Stimulated activated CD8-positive, alpha-beta memory T cell treated with anti-CD3 and anti-CD28 coated beads, Interleukin-4, amount 100 ng/mL, for 4 hours (primary cell): ENCODE data around the gene PALLD.

Source experiments
- DNase-seq, 2 donors: peaks; one replicate each; pipeline ENCODE4 v3.0.0-alpha.2; 2020; ENCODE audit warnings: low read depth in 2 of 2, low spot score in 1 of 2

The PALLD gene

DNA sequence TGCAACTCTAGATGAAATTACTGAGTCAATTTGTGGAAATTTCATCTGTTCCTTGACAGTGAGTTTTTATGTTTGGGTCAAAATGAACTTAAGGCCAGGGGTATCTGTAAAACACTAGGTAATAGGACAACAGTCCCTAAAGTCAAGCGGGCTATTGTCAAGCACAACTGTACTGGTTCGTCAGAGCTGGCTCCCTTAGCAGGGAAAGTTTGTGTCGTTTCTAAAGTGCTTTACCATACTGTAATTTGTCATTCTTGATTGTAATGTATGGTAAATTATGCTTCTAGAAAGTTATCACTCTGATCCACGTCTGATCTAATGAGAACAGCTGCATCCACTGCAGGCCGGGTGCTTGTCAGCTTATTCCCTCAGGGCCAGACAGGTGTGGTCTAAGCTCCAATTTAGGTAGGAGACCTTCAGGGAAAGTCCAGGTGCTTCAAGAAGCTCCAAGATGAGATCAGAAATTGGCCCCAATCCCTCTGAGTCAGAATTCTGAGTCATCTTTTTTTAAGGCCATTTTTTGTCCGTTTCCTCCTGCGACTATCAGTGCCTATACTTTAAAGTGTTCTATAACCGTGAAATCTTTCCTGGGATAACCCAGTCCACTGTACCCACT is 92.2 kb downstream of the PALLD start:
- DNase-seq: no peak

DNA sequence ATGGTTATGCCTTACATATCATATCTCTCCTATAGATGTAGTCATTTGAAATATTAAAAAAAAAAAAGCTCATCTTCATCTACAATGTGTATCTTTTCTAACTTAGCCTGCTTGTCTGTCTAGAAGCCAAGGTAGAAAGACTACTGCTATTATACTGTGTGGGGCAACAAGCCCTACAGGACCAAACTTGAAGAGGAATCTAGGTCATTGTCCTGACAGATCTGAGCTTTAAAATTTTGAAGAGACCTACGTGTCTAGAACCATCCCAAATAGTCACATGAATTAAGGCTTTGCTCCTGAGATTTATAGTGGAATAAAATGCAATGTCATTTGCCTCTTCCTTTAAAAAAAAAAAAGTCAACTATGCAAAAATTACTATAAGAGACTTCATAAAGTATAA is 95.8 kb downstream of the PALLD start:
- no peak for DNase-seq

DNA sequence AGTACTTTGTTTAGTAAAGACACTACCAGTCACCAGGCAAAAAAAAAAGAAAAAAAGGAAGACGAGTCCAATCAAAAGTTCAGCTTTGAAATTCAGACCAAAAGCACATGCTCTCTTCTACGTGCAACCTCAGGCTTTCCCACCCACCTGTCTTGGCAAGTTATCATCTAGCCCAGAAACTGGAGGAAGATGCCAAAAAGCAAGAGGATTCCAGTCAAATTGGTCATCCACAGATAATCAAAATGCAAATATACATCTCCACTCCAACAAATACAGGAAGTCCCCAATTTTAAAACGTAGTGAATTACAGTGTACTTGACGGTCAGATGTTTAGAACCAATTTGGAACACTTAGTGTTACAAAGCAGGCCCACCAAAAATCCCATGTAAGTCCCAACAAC is 96.5 kb downstream of the PALLD start:
- no peak for DNase-seq

DNA sequence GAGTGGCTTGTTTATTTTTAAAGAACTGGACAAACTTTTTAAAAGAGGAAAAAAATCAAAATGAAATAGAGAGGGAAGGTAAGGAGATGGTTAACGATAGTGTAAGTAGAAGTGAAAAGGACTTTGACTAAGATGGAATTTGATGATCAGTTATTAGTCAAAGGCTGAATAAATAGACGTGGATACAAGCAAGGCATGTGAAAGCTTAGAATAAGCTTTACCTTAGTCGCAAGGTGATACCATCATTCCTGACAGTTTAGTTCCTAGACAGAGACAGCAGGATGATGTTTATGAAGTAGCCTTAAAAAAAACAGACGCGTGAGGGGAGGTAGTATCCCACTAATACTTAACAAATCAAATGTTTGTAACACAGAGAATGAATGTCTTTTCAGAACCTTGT is 97.3 kb downstream of the PALLD start:
- no peak for DNase-seq

DNA sequence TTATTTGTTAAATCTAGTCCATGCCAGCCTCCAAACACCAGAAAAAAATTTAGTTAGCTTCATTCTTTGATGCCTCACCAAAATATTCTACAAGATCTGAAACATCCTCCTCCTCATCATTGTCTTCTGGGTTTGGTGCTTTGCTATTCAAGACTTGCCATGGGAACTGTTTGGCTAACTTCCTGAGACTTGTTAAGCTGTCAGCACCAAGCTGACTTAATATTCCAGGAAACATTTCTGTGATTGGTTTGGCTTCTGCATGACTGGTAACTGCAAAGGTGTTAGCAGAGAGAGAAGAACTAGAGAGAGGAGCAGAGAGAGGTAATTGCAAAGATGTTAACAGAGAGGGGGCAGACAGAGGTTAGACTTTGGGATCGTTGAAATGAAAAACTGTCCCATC is 101.3 kb downstream of the PALLD start:
- no peak for DNase-seq

DNA sequence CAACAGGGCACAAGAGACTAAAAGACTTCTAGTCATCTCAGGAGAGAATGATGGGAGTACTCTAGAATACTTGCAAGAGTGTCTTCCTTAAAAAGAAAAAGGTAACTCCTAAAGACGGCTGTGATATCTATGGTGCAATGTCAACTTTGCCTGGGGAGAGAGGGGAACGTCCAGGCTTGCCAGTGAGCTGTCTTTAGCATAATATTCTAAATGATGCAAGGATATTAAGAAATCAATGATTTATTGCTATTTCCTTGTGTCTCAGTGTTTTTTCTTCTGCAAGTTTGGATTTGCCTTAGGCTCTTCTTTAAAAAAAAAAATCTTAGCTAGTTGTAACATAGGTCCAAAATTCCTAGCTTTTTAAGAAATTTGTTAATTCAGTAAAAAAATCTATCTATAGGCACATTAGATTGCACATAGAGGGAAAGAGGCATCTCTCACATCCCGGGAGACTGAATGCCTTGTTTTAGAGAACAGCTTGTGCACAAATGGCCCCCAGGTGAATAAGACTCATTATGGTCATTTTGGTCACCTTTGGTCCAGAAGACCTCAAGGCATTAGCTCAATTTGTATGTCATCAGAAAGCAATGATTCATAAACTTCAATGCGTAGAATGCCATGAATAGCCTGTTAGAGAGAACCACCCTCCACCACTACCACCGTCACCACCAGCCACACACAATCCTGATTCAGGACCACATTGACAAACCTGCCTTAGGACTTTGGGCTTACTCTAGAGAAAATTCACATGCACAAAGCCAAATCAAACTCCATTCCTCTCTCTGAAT is 104.1 kb downstream of the PALLD start:
- DNase-seq: no peak

DNA sequence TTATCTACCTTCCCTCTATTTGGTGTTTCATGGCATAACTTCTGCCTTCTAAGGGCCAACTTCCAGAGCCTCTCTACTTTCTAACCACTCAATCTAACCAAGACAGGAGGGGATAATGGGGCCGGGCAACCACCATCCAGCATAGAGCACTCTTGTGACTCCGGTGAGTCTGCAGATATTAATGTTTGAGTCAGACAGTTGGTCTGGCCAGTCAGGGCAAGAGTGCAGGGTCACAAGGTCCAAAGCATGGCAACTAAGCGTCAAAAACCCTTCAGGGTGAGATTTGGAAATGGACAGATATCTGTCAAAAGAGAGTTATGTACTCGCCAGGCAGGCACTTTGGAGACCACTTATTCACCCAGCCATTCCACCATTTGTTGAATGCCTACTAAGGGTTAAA is 105.0 kb downstream of the PALLD start:
- no peak for DNase-seq

DNA sequence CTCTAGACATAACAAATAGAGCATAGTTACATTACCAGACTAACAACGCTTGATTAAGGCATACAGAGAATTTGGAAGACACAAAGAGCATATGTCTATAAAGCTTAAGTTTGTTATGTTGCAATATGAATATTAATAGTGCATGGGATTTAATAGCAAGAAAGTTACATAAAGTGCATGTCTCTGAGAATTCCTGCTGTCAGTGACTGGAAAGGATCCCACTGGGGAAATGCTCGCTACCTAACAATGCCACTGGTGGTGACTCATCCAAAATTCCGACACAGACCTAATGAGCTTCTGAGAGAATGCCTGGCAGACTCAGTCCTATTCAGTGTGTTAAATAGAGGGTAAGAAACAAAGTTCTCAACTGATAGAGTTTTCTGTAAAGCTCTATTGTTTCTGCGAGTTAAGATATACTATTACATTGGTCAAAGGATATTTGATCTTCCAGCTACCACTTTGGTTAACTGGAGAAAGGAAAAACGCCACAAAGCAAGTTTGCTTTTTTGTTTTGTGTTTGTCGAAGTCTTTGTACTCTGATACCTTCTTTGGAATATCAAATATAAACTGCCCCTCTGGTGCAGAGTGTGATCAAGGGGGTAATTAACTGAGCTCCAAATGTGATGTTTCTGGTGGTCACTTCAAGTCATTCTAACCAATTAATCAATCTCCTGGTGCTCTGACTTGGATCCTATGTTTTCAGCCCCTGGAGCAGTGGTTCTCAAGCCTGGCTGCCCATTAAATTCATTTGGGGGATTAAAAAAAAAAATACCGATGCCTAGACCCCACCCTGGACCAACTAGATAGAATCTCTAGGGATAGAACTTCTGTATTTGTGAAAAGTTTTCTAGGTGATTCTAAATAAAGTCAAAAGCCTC is 107.9 kb downstream of the PALLD start:
- DNase-seq: no peak

DNA sequence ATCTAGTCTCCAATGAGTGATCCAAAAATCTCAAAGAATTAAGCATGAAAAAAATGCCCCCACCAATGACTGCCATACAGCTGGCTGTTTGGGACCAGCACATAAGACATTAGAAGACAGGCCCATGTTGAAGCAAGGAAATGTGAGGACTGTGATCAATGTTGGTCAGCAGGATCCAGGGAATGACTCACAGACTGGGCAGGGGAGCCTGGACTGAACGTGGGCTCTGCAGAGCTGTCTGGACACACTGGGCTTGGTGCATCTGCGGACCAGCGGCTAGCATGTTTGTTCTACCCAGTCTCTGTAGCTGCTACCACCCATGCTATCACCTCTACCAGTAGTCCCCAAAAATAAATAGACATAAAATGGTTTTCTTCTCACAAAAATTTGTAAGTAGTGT is 108.6 kb downstream of the PALLD start:
- DNase-seq: no peak

DNA sequence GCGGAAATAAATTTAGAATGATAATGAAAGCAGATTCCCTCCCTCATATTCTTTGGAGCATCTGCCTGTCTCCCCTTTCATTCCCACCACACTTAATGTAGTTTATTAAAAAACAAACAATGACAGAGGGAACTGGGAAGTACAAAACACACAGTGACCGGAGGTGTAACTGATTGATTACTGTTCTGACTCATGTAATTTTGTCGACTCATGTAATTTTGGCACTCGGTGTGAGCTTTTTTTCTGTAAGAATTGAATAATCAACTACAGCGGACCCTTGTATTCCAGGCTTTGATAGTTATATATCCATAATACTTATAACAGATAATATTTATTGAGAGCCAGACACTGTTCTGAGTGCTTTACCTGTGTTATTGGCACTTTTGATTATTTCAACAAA is 110.4 kb downstream of the PALLD start:
- no peak for DNase-seq

DNA sequence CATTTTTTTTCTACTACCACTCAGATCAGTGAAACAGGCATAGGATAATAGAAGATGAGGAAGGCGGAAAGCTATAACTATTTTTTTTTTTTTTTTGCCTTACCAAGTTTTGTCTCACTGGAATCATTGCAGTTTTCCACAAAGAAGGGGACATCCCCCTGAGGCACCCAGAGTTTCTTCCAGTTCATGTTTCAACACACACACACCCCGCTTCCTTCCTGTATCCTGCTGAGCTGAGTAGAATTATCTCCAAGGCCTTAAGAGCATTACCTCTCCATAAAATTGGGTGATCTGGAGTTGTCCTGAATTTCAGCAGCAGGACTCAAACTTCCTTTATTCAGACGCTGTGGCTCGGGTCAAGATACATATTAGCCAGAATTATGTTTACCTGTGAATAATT is 111.9 kb downstream of the PALLD start:
- DNase-seq: no peak

DNA sequence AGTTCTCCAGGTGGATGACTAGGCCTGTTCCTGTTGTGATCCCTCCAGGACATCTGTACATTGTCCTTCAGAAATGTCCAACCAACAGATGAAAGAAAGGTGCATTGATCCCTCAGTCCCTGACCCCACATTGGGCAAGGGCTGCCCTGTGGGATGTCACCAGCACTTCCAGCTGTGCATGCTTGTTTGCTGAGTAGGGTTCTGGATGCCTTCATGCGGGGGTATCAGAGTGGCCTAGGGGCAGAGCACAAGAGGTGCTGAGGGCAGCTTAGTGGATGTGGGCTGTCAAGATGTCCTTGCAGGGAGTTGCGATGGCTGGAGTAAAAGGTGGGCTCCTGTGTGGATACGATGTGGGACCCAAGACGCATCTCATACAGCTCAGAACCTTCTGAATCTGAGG is 112.5 kb downstream of the PALLD start:
- no peak for DNase-seq

DNA sequence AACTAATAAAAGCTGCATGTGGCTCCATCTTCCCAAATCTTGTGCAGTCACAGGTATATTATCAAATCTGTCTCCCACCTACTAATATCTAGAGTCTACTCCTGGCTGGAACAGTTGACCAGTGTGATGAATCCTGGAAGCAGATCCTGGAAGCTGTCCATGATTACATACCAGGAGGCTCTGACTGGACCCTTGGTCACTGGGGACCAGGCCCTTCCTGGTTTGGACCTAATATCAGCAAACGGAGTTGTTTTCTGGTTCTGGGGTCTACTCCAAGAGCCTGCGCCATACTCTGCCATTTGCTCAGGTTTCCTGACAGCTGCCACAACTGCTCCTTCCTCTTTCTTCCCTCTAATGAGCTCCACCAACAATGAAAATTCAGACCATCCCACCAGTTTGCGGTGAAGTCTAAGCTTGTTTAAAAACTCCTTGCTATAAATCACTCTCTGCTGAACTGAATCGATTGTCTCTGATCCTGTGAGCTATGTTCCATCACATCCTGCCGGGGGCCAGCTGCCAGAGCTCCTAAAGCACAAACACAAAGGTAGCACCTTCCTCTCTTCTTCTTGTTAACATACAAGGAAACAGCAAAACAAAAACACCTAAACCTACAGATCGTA is 114.2 kb downstream of the PALLD start:
- no peak for DNase-seq

DNA sequence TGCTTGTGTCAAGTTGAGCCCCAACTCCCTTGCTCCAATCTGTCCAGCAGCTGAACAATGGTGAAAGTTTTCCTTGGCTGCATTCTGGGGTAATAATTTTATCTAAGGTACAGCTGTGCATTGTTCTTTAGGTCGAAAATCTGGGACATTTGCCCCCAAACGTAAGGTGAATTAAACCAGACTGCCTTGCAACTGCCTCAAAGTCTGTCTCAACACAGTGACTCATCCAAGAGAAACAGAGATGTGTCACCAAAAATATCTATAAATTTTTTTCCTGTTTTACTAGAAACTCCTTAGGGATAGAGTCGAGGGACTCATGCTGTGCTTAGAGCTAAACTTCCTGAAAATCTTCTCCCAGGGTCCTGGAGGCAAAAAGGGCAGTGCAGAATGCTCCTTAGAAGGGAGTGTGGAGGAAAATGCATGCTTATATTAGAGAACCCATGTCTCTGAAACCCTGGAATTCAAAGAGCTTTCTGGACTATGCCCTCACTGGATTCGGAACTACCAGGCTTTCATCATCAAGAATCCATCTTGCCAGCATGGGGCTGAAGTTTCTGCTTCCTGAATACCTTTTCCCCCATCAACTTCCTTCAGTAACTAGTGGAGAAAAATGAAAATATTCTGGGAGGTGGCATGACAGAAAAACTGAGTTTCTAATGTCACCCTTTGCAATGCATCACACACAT is 115.7 kb downstream of the PALLD start:
- no peak for DNase-seq

DNA sequence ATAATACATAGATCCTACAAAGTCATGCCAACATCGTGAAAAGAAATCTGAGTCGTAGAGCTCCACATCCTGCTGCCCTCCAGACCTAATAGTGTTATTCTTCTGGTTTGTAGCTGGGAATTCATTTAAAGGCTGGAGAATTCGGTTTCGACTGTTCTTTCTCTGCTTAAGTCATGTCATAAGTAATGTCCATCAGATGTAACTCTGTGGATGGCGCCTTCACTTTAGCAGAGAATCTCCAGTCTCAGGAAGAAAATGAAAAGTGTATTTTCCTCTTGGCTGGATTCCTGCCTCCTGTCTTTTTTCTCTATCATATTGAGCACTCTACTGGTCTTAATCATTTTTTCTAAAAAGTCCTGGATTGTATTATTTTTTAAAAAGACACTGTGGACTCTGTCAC is 117.0 kb downstream of the PALLD start:
- no peak for DNase-seq

DNA sequence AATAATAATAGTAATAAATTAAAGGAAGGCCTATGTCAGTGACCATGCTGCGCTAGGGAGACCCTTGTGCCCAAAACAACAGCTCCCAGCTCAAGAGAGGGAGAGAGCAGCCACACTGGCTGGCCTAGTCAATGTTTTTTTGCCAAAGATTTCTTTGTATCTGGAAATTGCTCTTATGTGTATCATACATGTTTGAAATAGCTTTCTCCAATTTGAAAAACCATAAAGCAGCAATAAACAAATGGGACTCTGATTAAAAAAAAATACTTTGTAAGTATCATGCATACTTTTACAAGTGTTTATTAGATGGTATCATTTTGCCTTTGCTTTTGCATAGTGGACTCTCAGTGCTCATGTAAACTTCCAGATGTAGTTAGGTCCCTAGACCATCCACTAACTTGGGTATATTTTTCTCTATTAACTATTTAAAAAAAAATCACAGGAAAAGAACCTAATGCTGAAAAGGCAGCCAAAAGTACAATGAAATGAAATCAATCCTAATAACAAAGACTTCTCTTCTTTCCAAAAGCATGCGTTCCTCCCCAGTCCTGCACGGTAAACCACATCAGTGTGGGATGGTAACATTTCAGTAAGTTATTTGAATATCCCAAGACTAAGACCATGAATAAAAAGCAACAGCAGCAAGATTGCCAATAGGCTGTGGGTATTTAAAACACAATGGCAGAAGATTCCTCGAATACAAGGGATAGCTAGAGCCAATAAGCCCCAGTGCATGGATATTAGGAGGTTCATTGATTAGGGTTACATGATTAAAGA is 117.6 kb downstream of the PALLD start:
- DNase-seq: no peak

DNA sequence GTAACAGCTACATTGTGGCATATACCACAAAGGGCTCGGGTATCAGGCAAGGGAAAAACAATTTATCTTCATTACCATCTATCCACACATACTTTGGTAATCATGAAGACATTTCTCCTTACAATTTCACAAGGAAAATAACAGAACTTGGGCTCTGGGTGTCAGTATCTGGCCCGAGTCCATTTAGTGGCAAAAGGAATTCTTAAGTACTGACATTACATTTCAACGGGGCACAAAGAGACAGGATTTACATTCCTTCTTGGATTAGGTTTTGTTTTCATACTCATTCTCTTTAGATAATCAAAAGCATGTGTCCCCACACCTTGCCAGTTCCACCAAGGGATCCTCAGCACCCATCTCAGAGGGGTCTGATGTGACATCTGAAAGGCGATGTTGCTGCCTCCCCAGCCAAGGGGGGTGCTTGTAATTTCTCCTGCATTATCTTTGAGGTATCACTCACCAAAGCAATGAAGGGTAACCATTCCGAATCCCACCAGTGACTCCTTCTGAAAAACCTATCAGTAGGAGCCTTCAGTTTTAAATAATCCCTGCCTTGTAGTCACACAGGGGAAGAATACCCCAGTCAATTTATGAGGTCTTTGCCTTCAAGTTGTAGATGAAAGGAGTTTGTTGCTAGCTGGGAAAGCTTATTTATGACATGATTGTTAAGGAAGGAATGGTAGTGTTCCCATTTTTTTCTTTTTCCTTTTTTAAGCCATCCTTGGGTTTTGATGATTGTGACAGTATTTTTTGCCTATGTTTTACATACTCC is 118.6 kb downstream of the PALLD start:
- no peak for DNase-seq

DNA sequence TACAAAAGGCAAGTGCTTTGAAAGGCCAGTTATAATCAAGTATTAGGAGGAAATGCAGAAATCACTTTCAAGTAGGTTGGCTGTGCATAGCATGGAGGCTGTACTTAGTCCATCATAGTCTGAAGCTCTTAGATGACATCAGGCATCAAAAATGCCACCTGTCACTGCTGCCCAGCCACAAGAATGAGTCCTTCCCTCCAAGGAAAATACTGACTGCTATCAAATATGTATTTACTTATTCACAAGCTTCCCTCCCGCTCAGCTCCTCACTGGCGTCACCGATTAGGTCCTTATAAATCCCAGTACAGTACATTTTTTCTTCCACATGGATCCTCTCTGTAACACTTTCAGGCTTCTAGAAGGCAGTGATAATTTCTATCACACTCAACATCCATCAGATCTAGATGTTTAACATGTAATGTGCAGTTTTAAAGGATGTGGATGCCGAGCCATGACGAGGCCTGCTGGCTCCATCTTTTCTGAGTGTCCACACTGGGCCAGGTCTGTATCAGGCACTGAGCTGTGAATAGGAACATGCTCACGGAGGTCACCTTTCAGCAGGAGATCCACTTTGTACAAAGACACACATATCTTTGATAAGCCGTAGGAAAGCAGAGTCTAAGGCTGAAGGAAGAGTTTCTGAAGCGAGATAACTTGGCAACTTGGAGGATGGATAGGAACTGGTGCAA is 121.9 kb downstream of the PALLD start:
- DNase-seq: no peak

DNA sequence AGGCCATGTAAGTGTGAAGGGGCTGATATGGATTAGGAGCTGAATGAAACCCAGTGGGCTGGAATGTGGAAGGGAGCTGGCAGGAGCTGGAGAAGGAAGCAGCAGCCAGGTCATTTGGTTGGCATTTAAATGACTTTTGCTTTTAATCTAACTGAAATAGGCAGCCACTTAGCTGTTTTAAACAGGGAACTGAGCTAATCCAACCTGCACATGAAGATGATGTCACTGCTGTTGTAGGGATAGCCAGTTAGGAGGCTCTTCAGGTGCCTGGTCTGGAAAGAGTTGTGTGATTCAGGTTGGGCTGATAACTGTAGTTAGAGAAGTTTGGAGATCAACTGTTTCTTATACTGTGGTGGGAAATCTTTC is 122.4 kb downstream of the PALLD start:
- no peak for DNase-seq
